ENCODE data around the gene ANTXR1.

Gene ANTXR1

GRCh38 chr2:69223759-69224511 is 211.0 kb downstream of the ANTXR1 start:
- no peaks in the 10 kb centered on the region for H3K27me3 ChIP-seq (ENCODE audit: insufficient read depth, low read length, poor library complexity, severe bottlenecking)
- H4K20me1 ChIP-seq (ENCODE audit: insufficient read depth, low read length, poor library complexity, severe bottlenecking) = no peaks in the 10 kb centered on the region
- no peak overlapping the region for H3K9ac ChIP-seq (ENCODE audit: low read depth, low read length, poor library complexity, severe bottlenecking)
- no peaks in the 10 kb centered on the region for H3K9me2 ChIP-seq (replicated peaks; ENCODE audit: low read depth, low read length)
- H3K36me3 ChIP-seq (ENCODE audit: insufficient read depth, low read length) = no peaks in the 10 kb centered on the region
- H3K9me3 ChIP-seq (ENCODE audit: insufficient read depth, low read depth, low read length) = no peaks in the 10 kb centered on the region
- no peaks in the 10 kb centered on the region for H3K4me1 ChIP-seq (ENCODE audit: insufficient read depth, low read length, poor library complexity, severe bottlenecking)
- H3F3A ChIP-seq (ENCODE audit: low read depth) = no peaks in the 10 kb centered on the region
- no peaks in the 10 kb centered on the region for H3K79me2 ChIP-seq (ENCODE audit: insufficient read depth, low read length)
- no peak overlapping the region for H3K4me3 ChIP-seq (ENCODE audit: low read length, poor library complexity, severe bottlenecking)
- H2AFZ ChIP-seq (ENCODE audit: low read length) = no peak overlapping the region
- no peak overlapping the region for H3K4me2 ChIP-seq (ENCODE audit: low read depth, low read length, poor library complexity, severe bottlenecking)
- TF ChIP-seq EZH2phosphoT487 (IDR thresholded peaks at IDR 0.05; ENCODE audit: borderline replicate concordance) (no peak), CTCF (conservative IDR thresholded peaks at IDR 0.05; ENCODE audit: low read length) (no peak)

- no peak overlapping the region for H3K4me2 ChIP-seq (ENCODE audit: low read depth, low read length, poor library complexity, severe bottlenecking)
- H3K9me2 ChIP-seq (replicated peaks; ENCODE audit: low read depth, low read length) = no peaks in the 10 kb centered on the region
- no peak overlapping the region for H3K4me3 ChIP-seq (ENCODE audit: low read length, poor library complexity, severe bottlenecking)
- no peak overlapping the region for H2AFZ ChIP-seq (ENCODE audit: low read length)
- H3F3A ChIP-seq (ENCODE audit: low read depth) = no peaks in the 10 kb centered on the region
- no peaks in the 10 kb centered on the region for H3K36me3 ChIP-seq (ENCODE audit: insufficient read depth, low read length)
- H3K27me3 ChIP-seq (ENCODE audit: insufficient read depth, low read length, poor library complexity, severe bottlenecking) = no peaks in the 10 kb centered on the region
- no peaks in the 10 kb centered on the region for H3K4me1 ChIP-seq (ENCODE audit: insufficient read depth, low read length, poor library complexity, severe bottlenecking)
- H3K9me3 ChIP-seq (ENCODE audit: insufficient read depth, low read depth, low read length) = no peaks in the 10 kb centered on the region
- H3K79me2 ChIP-seq (ENCODE audit: insufficient read depth, low read length) = no peaks in the 10 kb centered on the region
- no peaks in the 10 kb centered on the region for H4K20me1 ChIP-seq (ENCODE audit: insufficient read depth, low read length, poor library complexity, severe bottlenecking)
- H3K9ac ChIP-seq (ENCODE audit: low read depth, low read length, poor library complexity, severe bottlenecking) = no peak overlapping the region
- TF ChIP-seq EZH2phosphoT487 (IDR thresholded peaks at IDR 0.05; ENCODE audit: borderline replicate concordance) (no peak), CTCF (conservative IDR thresholded peaks at IDR 0.05; ENCODE audit: low read length) (no peak)
Observed at GRCh38 chr2:69224512-69224837, 211.5 kb downstream of the ANTXR1 start.

- no peaks in the 10 kb centered on the region for H3K9me3 ChIP-seq (ENCODE audit: insufficient read depth, low read depth, low read length)
- no peaks in the 10 kb centered on the region for H4K20me1 ChIP-seq (ENCODE audit: insufficient read depth, low read length, poor library complexity, severe bottlenecking)
- TF ChIP-seq CTCF (conservative IDR thresholded peaks at IDR 0.05; ENCODE audit: low read length) (no peak), EZH2phosphoT487 (IDR thresholded peaks at IDR 0.05; ENCODE audit: borderline replicate concordance) (no peak)
- no peaks in the 10 kb centered on the region for H3K27me3 ChIP-seq (ENCODE audit: insufficient read depth, low read length, poor library complexity, severe bottlenecking)
- no peaks in the 10 kb centered on the region for H3K36me3 ChIP-seq (ENCODE audit: insufficient read depth, low read length)
- no peak overlapping the region for H2AFZ ChIP-seq (ENCODE audit: low read length)
- no peak overlapping the region for H3K4me3 ChIP-seq (ENCODE audit: low read length, poor library complexity, severe bottlenecking)
- no peaks in the 10 kb centered on the region for H3K79me2 ChIP-seq (ENCODE audit: insufficient read depth, low read length)
- H3K4me2 ChIP-seq (ENCODE audit: low read depth, low read length, poor library complexity, severe bottlenecking) = no peak overlapping the region
- H3F3A ChIP-seq (ENCODE audit: low read depth) = no peaks in the 10 kb centered on the region
- no peak overlapping the region for H3K9ac ChIP-seq (ENCODE audit: low read depth, low read length, poor library complexity, severe bottlenecking)
- no peaks in the 10 kb centered on the region for H3K9me2 ChIP-seq (replicated peaks; ENCODE audit: low read depth, low read length)
- no peaks in the 10 kb centered on the region for H3K4me1 ChIP-seq (ENCODE audit: insufficient read depth, low read length, poor library complexity, severe bottlenecking)
Observed at GRCh38 chr2:69225933-69226332, 213.0 kb downstream of the ANTXR1 start.
